Measurements from ENCODE around the gene LHPP.

LHPP gene

DNA sequence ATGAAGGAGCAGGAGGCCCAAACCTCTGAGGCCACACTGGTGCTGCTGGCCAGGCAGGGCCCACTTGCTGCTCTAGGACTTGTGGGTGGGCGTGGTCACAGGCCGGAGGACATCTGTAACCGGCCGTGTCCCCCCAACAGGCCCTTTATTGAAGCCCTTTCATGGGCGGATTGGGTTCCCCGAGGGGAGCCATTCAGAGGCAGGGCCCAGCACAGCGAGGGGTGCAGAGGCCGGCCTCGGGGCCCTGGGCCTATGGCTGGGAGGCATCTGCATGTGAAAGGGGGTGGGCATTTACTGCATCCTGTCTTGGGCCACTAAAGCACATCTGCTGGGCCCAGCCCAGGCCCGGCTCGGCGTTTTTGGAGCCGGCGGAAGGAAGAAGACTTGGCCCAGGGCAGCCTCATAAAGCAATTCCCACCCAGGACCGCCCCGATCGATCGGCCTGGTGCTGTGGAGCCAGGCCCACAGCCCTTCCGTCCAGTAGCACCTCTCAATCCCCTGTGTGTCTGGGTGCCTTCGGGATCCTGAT, 8.4 kb downstream of the LHPP start:
- H3K27ac ChIP-seq, result no peak overlapping the region
- no peaks in the 10 kb centered on the region for H3K9me3 ChIP-seq
- peaks cover 5 to 6% of the 10 kb centered on the region in 2 experiments for H3K4me1 ChIP-seq (ENCODE audit: control insufficient read depth in 1 of 2, insufficient read depth in 1 of 2, low read depth in 1 of 2, low read length in 1 of 2)
- H3K27me3 ChIP-seq, result no peaks in the 10 kb centered on the region
- no peaks in the 10 kb centered on the region for H3K36me3 ChIP-seq
- no peak for TF ChIP-seq CTCF (IDR thresholded peaks at IDR 0.05)
- no peak overlapping the region for H3K4me3 ChIP-seq (ENCODE audit: low read depth in 1 of 2, low read length in 1 of 2)

DNA sequence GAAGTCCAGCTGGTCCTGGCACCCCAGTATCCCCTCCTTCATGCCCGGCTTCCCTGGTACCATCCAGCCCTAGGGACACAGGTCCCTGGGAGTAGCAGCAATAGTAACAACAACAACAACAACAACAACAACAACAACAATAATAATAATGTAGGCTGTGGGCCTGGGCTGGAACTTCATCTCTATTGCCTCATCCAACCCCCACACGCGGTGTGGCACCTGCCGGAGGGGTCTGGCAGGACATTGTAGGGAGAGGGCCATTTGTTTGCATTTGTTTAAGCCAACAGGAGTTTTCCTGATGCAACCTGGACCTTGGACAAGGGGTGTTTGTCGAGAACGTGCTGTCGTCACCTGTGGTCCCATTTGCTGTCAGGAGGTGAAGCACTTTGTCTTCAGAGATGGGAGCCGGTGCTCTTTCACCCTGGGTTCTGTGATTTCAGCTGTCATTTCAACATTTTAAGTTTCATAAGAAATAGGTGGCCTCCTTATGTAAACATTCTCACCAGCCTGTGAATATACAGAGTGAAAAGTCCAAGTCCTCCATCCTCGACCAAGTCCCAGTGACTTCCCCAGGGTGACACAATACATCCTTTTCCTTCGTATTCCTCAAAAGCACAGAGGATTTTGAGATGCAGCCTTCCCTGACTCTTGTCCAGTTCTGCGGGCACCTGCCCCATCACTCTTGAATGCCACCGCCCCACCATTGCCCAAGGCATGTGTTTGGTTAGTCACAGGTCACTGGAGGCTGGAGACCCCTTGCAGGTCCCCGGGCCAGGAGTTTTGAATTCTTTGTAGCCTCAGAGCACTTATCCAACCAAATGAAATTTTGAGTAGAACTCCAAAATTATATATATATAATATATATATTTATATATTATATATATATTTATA, 9.2 kb downstream of the LHPP start:
- Histone ChIP-seq H3K36me3 (no peaks in the 10 kb centered on the region), H3K4me3 (ENCODE audit: low read depth in 1 of 2, low read length in 1 of 2) (no peak overlapping the region), H3K4me1 (ENCODE audit: control insufficient read depth in 1 of 2, insufficient read depth in 1 of 2, low read depth in 1 of 2, low read length in 1 of 2) (no peaks in the 10 kb centered on the region), H3K27ac (no peak overlapping the region), H3K27me3 (no peaks in the 10 kb centered on the region), H3K9me3 (no peaks in the 10 kb centered on the region)
- no peak for TF ChIP-seq CTCF (IDR thresholded peaks at IDR 0.05)

DNA sequence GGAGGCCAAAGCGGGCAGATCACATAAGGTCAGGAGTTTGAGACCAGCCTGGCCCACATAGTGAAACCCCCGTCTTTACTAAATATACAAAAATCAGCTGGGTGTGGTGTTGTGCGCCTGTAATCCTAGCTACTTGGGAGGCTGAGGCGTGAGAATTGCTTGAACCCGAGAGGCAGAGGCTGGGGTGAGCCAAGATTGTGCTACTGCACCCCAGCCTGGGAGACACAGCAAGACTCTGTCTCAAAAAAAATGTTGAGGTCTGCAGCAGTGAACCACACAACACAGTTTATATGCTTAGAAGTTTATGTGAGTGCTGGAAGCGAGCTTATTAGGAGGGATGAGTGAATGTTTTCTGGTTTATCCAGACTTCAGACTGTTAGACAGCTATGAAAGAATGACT, 10.4 kb downstream of the LHPP start:
- H3K4me3 ChIP-seq (ENCODE audit: low read depth in 1 of 2, low read length in 1 of 2), result no peak overlapping the region
- H3K4me1 ChIP-seq (ENCODE audit: control insufficient read depth in 1 of 2, insufficient read depth in 1 of 2, low read depth in 1 of 2, low read length in 1 of 2), result no peaks in the 10 kb centered on the region
- H3K9me3 ChIP-seq, result no peaks in the 10 kb centered on the region
- no peaks in the 10 kb centered on the region for H3K36me3 ChIP-seq
- no peak for TF ChIP-seq CTCF (IDR thresholded peaks at IDR 0.05)
- H3K27me3 ChIP-seq, result no peaks in the 10 kb centered on the region
- H3K27ac ChIP-seq, result no peak overlapping the region

DNA sequence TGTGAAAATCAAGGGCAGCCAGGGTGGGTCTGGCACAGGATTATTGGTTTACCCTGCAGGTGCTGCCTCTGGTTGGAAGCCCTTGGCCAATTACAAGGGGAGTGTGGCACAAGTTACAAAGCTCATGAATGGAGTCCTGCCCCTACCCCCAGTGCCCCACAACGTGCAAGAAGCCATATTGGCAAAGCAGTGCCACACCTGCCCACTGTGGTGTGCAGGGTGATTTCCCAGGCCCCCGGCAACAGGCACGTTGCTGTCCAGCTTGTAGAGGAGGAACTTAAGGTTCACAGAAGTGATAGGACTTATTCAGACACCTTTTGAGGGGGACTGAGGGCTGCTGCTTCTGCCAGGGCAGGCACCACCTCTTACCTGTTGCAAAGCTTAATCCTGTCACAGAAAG, 11.4 kb downstream of the LHPP start:
- Histone ChIP-seq H3K36me3 (no peaks in the 10 kb centered on the region), H3K9me3 (no peaks in the 10 kb centered on the region), H3K4me1 (ENCODE audit: control insufficient read depth in 1 of 2, insufficient read depth in 1 of 2, low read depth in 1 of 2, low read length in 1 of 2) (no peaks in the 10 kb centered on the region), H3K27ac (no peak overlapping the region), H3K27me3 (no peaks in the 10 kb centered on the region), H3K4me3 (ENCODE audit: low read depth in 1 of 2, low read length in 1 of 2) (no peak overlapping the region)
- no peak for TF ChIP-seq CTCF (IDR thresholded peaks at IDR 0.05)

- H3K27ac ChIP-seq, result no peak overlapping the region
- no peaks in the 10 kb centered on the region for H3K36me3 ChIP-seq
- no peaks in the 10 kb centered on the region for H3K4me1 ChIP-seq (ENCODE audit: control insufficient read depth in 1 of 2, insufficient read depth in 1 of 2, low read depth in 1 of 2, low read length in 1 of 2)
- H3K4me3 ChIP-seq (ENCODE audit: low read depth in 1 of 2, low read length in 1 of 2), result no peak overlapping the region
- no peaks in the 10 kb centered on the region for H3K9me3 ChIP-seq
- TF ChIP-seq CTCF (IDR thresholded peaks at IDR 0.05), result no peak
- H3K27me3 ChIP-seq, result no peaks in the 10 kb centered on the region
Measured at GRCh38 chr10:124474514-124475070, 13.0 kb downstream of the LHPP start.
